Inflammatory macrophage treated with lipopolysaccharide for 1 hour (primary cell): ENCODE data around the gene CRYBG3.

Experiments used
- DNase-seq, 2 donors: peaks; one replicate each; pipeline ENCODE4 v3.0.0-alpha.2; 2020 to 2022

The CRYBG3 gene

GRCh38 chr3:97981886-97982285, 160.1 kb downstream of the CRYBG3 start:
- DNase-seq = peak; percentile 7 to 12

GRCh38 chr3:97983933-97984491, 162.2 kb downstream of the CRYBG3 start:
- no peak for DNase-seq

- no peak for DNase-seq
Observed at GRCh38 chr3:97987306-97987705, 165.5 kb downstream of the CRYBG3 start.

- DNase-seq = no peak
Observed at GRCh38 chr3:97988784-97989568, 167.2 kb downstream of the CRYBG3 start.

GRCh38 chr3:97990624-97991292, 168.9 kb downstream of the CRYBG3 start:
- peak in 1 of 2 donors; percentile 9 for DNase-seq

- DNase-seq = no peak
Observed at GRCh38 chr3:97991293-97991682, 169.5 kb downstream of the CRYBG3 start.

- no peak for DNase-seq
Observed at GRCh38 chr3:97992547-97993173, 170.8 kb downstream of the CRYBG3 start.

GRCh38 chr3:97993526-97993925, 171.7 kb downstream of the CRYBG3 start:
- DNase-seq = no peak

GRCh38 chr3:97994328-97994945, 172.6 kb downstream of the CRYBG3 start:
- DNase-seq = no peak
